Renal pelvis (tissue), 4 donors: ENCODE results near the gene CNOT6. TPM values are rescaled to one million over a fixed set of nuclear protein-coding genes. Genes with fewer than 3 reads are reported as not detected.

Experiments used
- DNase-seq: peaks from one replicate; pipeline ENCODE4 v3.0.0-alpha.2; 2013
- polyA plus RNA-seq, 3 donors: library from polyadenylated mRNA; unstranded; fragments of 120-200 nt; gene quantifications; one replicate each; pipeline ENCODE4 v1.2.1, GENCODE V29; 2013; ENCODE audit not compliant: insufficient read length in 3 of 3

The CNOT6 gene
- polyA plus RNA-seq, 3 donors: 54.0 to 69.2 (median 57.5) TPM

DNA sequence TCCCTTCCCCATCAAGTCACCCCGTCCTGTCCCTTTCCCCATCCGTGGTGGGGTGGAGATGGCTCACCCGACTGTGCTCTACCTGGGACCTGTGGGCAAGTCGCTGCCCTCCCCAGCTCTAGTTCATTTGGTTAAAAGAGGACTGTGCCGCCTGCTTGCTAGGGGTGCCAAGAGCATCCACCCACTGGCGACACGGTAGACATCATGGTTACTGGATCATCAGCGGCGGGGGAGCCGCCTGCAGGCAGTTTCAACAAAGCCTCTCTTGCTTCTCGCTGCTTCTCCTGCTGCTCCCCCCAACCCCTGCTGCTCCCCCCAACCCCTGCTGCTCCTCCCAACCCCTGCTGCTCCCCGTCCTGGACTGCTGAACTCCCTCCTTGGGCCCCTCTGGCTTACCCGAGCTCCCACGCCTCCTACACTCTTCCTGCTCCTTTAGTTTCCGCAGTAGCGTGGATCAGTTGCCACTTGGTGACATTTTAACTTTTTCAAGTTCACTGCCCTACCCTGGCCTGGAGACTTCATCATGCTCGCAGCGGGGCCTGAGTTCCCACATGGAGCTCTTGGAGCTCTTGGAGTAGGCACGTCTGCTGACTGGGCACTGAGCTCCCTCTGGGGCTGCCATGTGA is 119.1 kb downstream of the CNOT6 start:
- DNase-seq: peak; percentile 67

DNA sequence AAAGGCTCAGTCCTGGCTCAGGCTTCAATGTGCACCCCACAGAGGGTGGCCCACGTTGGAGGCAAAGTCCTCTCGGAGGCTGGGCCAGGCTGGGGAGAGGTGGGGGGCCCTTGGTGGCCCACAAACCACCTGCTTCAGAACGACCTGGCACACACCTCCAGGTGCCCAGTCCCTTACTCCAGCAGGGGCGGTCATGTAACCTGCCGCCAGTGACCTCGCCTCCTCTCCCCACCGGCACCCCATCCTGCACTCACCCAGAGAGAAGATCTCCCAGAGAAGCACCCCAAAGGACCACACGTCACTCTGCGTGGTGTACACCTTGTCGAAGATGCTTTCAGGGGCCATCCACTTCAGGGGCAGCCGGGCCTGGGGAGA is 119.6 kb downstream of the CNOT6 start:
- no peak for DNase-seq

DNA sequence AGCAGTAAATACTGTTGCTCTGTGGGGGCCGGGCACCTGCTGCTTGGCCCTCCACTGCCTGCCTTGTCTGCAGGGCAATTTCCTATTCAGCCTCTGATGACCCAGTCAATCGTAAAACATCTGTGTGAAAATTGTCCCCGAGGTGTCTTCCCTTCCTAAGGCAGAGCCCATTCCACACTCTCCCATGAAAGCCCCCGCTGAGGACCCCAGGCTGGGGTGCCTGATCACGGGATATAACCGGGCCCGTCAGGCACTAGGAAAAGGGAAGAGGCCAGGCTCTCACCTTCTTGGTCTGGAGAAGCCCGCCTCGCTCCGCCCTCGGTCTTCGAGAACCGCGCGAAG is 124.3 kb downstream of the CNOT6 start:
- DNase-seq: no peak

DNA sequence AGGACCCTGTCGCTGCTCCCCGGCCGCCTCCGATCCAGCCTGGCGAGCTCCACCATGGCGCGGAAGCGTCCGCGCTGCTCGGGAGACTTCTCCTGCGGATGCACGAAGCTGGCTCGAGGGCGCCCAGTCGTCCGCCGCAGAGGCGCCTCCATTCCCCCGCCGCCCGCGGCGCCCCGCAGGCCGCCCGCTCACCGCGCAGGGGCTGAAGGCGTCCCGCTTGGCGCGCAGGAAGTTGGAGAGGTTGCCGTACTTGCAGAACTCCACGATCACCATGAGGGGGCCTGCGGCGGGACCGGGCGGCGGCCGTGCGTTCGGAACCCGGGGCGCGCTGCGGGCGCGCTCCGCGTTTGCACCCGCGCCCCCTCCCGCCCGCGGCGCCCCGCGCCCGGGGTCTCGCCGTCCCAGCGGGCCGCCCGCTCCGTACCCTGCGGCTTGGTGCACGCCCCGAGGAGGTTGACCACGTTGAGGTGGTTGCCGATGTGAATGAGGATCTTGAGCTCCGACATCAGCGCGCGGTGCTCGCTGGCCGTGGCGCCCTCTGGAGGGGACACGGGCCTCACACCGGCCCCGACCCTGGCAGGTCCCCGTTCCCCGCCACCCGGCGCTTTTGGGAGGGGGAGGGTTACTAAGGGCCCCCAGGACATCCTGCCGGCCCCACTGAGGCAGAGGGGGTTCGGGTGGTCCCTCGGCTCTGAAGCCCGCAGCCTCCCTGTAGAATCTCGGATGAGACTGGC is 124.8 kb downstream of the CNOT6 start:
- peak; percentile 34 for DNase-seq

DNA sequence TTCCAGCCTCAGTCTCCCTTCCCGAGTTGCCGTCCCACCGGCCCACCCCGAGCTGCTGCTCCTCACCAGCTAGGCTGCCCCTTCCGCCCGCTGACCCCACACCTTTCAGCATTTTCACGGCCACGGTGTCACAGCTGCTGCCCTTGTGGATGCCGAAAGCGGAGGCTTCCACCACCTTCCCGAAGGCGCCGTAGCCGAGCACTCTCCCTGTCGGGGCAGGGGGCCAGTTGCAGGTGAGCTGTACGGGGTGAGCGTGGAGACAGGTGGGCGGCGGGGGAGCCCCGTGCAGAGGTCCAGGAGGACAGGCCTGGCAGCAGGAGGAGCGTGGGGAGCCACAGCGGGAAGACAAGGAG is 125.4 kb downstream of the CNOT6 start:
- DNase-seq: no peak

- DNase-seq: no peak
These were observed 125.8 kb downstream of the CNOT6 start for GRCh38 chr5:180620014-180620413.

- DNase-seq: no peak
These were observed 127.1 kb downstream of the CNOT6 start for GRCh38 chr5:180621311-180621710.

DNA sequence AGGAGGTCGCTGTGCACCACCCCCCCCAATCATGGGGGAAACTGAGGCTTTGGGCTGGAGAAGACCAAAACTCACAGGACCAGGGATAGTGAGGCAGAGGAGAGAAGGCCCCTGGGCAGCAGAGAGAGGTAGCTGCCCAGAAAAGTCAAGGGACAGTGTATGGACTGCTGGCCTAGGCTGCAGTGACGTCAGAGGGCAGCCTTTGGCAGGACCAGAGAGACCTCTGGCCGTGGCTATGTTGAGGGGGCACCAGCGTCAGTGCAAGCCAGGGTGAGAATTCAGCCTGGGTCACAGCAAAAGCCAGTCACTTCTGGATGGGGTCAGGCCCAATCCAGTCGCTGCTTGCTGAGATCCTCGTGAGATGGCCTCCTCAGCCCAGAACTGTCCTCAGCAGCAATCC is 128.7 kb downstream of the CNOT6 start:
- no peak for DNase-seq

GRCh38 chr5:180623411-180623834 is 129.2 kb downstream of the CNOT6 start:
- no peak for DNase-seq

DNA sequence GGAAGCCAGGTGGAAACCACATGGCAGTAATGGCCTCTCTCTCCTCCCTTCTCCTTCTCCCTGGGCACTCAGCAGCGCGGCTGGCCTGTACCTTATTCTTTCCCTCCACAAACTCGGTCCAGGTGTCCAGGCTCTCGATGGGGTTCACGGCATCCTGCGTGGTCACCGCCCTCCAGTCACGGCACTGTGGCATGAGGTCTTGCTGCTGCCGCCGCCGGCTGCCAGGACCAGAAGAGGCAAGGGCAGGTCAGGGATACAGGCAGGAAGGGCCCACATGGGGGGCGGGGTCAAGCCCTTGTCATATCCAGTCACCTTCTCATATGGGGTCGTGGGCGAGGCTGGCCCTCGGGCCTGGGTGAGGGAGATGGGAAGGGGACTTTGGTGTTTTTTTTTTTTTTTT is 129.7 kb downstream of the CNOT6 start:
- DNase-seq: no peak

- no peak for DNase-seq
These were observed 130.4 kb downstream of the CNOT6 start for GRCh38 chr5:180624587-180624986.

DNA sequence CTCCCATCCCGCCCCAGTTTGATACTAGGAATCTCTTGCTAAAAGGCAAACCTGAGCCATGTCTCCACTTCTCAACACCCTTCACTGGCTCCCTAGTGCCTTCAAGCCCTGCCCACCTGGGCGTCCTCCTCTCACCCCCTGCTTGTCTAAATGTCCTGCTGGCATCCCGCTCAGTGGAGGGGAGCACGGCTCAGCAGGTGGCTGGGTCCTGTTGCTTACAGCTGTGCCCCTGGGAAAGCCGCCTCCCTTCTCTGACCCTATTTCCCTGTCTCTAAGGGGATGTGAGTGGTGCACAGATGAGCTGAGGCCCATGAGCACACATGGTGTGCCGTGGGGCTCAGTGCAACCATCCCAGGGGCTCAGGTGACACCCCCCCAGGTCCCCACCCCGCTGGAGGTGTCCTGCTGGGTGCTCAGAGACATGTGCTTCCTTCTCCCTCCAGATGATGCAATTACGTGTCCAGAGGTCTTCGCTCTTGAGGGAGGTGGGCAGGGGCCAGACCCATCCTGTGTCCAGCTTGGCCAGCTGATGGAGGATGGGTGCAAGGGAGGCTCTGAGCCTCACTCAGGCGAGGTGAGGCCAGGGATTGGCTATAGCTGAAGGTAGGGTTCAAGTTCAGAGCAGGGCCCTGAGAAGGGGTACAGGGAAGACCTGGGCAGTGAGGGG is 131.1 kb downstream of the CNOT6 start:
- DNase-seq: no peak

GRCh38 chr5:180625791-180626660 is 131.8 kb downstream of the CNOT6 start:
- no peak for DNase-seq

GRCh38 chr5:180626661-180627385 is 132.6 kb downstream of the CNOT6 start:
- no peak for DNase-seq

DNA sequence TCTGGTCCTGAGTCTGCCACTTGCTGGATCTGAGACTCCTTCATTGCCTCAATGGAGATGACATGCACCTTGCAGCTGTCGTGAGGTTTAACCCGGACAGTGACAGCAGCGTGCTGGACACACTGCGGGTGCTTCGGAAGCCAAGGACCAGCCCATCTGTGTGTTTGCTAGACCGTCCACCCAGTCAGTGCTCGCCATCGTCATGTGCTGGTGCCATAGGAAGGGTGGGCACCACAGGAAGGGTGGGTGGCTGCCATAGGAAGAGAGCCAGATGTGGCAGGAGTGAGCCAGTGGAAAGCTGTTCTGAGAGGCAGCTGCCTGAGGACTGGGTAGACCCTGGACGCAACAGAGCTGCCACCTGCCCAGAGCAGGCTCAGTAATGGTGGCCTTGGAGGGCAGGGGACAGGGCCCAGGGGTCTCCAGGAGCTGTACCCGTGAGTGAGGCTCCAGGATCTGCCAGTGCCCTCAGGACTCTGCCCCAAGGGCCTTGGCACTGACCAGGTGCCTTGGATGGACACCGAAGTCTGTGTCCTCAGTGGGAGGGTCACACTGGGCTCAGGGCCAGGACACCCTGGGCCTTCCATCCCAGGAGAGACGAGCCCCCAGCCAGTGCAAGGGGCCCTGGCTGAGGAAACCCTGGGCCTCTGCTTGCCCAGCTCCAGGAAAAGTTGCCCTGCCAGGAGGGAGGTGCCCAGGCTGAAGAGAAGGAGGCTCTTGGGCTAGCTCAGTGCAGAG is 133.4 kb downstream of the CNOT6 start:
- DNase-seq: no peak

Other genes starting within 250 kb of the CNOT6 start
- gene MAPK9, start 202.3 kb upstream of the CNOT6 start, polyA plus RNA-seq: 10 to 100 TPM; 33.6 to 39.3 (median 39.3) TPM
- 1 to 10 TPM; 3.8 to 4.6 (median 4.4) TPM for gene GFPT2, start 141.0 kb upstream of the CNOT6 start, polyA plus RNA-seq
- 1 to 10 TPM; 1.2 to 2.4 (median 2.1) TPM for gene SCGB3A1, start 97.1 kb downstream of the CNOT6 start, polyA plus RNA-seq
- 10 to 100 TPM; 29.1 to 36.6 (median 33.7) TPM for gene FLT4, start 155.2 kb downstream of the CNOT6 start, polyA plus RNA-seq
- gene OR2Y1, start 245.7 kb downstream of the CNOT6 start, polyA plus RNA-seq: not detected